Progenitor cell of endocrine pancreas (in vitro differentiated cells): Measurements from ENCODE around the gene RHOBTB1. TPM values are rescaled to one million over a fixed set of nuclear protein-coding genes. Genes with fewer than 3 reads are reported as not detected.

Source experiments
- DNase-seq: peaks from one replicate; pipeline ENCODE4 v3.0.0; 2021; ENCODE audit warnings: low spot score; ENCODE audit not compliant: unreplicated experiment
- H3K27ac Mint-ChIP-seq: 2 replicates; pipeline ENCODE4 v1.8.0; 2021; ENCODE audit warnings: mild to moderate bottlenecking, moderate library complexity, mixed read lengths
- H3K27me3 Mint-ChIP-seq: 2 replicates; pipeline ENCODE4 v1.8.0; 2021; ENCODE audit warnings: mixed read lengths
- H3K36me3 Mint-ChIP-seq: 2 replicates; pipeline ENCODE4 v1.8.0; 2022; ENCODE audit warnings: mixed read lengths; ENCODE audit not compliant: insufficient read depth
- H3K4me1 Mint-ChIP-seq: 2 replicates; pipeline ENCODE4 v1.8.0; 2021; ENCODE audit warnings: low read depth, mixed read lengths
- H3K4me3 Mint-ChIP-seq: 2 replicates; pipeline ENCODE4 v1.8.0; 2021; ENCODE audit warnings: low read depth, mild to moderate bottlenecking, moderate library complexity, mixed read lengths
- H3K9me3 Mint-ChIP-seq: 2 replicates; pipeline ENCODE4 v1.8.0; 2021; ENCODE audit warnings: low read depth, mixed read lengths
- CTCF ChIP-seq: fragments of 200-600 bp; sonication (generic); IDR thresholded peaks from one replicate; pipeline ENCODE4 v1.5.0; 2021; ENCODE audit warnings: antibody characterized with exemption, mild to moderate bottlenecking; ENCODE audit not compliant: unreplicated experiment
- total RNA-seq: library from RNA; stranded (reverse); gene quantifications from 2 replicates; pipeline ENCODE4 v1.2.1, GENCODE V29; 2021

The RHOBTB1 gene
- total RNA-seq, 1 donor from 2014 or later = 21.7 TPM

DNA sequence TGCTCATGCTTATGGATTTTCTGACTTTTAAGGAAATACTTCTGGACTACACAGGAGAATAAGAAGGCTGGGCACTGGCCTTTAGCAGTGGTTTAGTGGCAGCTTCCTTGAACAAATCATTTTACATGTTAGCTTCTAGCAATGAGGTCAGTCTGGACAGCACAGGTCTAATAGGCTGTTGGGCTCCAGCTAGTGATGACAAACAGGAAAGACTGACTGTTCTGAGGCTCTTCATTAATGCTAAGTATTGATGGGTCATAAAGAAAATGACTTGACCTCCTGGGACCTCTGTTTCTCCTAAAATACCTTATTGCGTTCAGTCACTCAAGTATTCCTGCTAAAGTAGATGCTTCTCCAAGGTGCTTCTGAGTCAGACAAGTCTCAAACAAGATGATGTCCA, 4.9 kb upstream of the RHOBTB1 start:
- no peak overlapping the region for H3K4me3 Mint-ChIP-seq
- H3K4me1 Mint-ChIP-seq = peaks cover 3% of the 10 kb centered on the region
- DNase-seq = no peak
- peaks cover 8% of the 10 kb centered on the region for H3K27me3 Mint-ChIP-seq
- H3K9me3 Mint-ChIP-seq = no peaks in the 10 kb centered on the region
- no peaks in the 10 kb centered on the region for H3K36me3 Mint-ChIP-seq
- no peak overlapping the region for H3K27ac Mint-ChIP-seq
- TF ChIP-seq CTCF = no peak

- no peak for TF ChIP-seq CTCF
- H3K4me3 Mint-ChIP-seq = peak overlapping the region; percentile 85
- peaks cover 7% of the 10 kb centered on the region for H3K27me3 Mint-ChIP-seq
- H3K27ac Mint-ChIP-seq = peak overlapping the region; percentile 99
- no peak for DNase-seq
- peaks cover 14% of the 10 kb centered on the region for H3K4me1 Mint-ChIP-seq
- no peaks in the 10 kb centered on the region for H3K36me3 Mint-ChIP-seq
- H3K9me3 Mint-ChIP-seq = no peaks in the 10 kb centered on the region
These were observed 919 bp upstream of the RHOBTB1 start for GRCh38 chr10:60944910-60945297.

DNA sequence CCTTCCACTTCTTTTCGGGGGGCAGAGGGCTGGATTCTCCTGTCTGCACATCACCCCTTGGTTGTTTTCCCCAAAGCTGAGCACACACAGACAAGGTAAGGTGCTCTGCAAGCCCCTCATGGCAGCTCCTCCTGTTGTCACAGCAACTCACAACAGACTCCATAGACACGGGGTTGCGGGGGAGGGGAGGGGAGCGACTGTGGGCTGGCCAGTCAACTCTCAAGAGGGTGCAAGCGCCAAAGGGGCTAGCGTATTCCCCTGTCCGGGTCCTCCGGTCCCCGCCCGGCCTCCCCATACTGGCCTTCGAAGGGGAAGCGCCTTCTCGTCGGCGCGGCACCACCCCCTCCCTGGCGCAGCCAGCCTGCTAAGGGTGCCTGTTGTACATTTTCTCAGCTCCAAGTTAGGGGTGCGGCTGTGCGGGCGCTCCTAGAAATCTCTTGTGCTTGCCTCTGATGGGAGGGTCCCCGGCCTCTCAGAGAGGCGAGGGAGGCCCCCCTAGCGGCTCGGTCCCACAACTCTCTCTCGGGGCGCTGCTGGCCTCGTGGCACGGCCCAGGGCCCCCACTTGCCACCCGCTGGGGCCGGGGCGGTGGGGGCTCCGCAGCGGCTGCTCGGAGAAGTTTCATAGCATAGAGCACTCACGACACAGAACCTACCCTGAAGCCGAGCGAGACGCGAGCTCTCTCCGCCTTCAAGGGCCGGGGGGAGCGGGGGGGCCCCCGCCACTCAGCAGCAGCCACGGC, 498 bp downstream of the RHOBTB1 start:
- no peak for TF ChIP-seq CTCF
- Mint-ChIP-seq H3K36me3 (peaks cover 2% of the 10 kb centered on the region), H3K27ac (peak overlapping the region; percentile 89), H3K4me3 (peak overlapping the region; percentile 81), H3K27me3 (peaks cover 5% of the 10 kb centered on the region), H3K4me1 (peaks cover 14% of the 10 kb centered on the region), H3K9me3 (no peaks in the 10 kb centered on the region)
- peak; percentile 48 for DNase-seq

- H3K9me3 Mint-ChIP-seq = no peaks in the 10 kb centered on the region
- peak overlapping the region; percentile 81 for H3K4me3 Mint-ChIP-seq
- H3K27ac Mint-ChIP-seq = peak overlapping the region; percentile 89
- no peak for DNase-seq
- H3K4me1 Mint-ChIP-seq = peaks cover 14% of the 10 kb centered on the region
- no peak for TF ChIP-seq CTCF
- peaks cover 4% of the 10 kb centered on the region for H3K36me3 Mint-ChIP-seq
- no peaks in the 10 kb centered on the region for H3K27me3 Mint-ChIP-seq
These were observed 1.1 kb downstream of the RHOBTB1 start for GRCh38 chr10:60942788-60943315.

DNA sequence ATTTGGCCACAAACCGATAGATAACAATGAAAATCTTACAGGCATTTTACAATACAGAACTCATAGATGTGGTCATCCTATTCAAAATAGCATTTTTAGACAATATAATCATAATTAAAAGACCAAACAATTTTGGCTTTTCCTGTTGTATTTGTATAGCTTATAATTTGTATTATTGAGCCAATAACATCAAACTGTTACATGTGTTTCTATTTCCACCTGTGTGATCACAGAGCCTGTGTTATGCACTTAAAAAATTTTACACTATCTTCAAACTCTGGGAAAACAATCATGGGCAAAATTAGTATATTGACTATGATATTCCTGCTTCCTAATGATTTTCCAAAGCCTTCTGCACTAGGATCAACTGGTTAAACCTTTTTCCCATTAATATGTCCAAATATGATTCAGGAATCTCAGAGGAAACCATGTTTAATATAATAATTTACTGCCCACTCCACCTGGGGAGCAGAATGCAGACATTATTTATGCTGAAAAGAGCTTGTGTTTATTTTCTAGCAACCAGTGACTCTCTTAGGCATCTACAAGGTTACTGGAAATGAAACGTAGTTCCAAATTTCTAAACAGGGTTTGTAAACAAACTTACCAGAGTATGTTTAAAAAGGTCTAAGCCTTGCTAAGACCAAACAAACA, 1.7 kb downstream of the RHOBTB1 start:
- Mint-ChIP-seq H3K27me3 (no peaks in the 10 kb centered on the region), H3K4me3 (peak overlapping the region; percentile 81), H3K36me3 (peaks cover 4% of the 10 kb centered on the region), H3K9me3 (no peaks in the 10 kb centered on the region), H3K27ac (no peak overlapping the region), H3K4me1 (peaks cover 14% of the 10 kb centered on the region)
- no peak for TF ChIP-seq CTCF
- DNase-seq = no peak
